HCT116 (cell line): ENCODE measurements around the gene CACNB2. TPM values are rescaled to one million over a fixed set of nuclear protein-coding genes. Genes with fewer than 3 reads are reported as not detected.

Experiments used
- ATAC-seq: fragments of 200-7000 bp; cut with Tn5 transposase; 2 replicates; pipeline ENCODE4 v1.9.1; 2020; ENCODE audit warnings: mild to moderate bottlenecking, moderate library complexity
- BruUV-seq: library from RNA; stranded (reverse); fragments of 400-500 nt; replicated peaks from 2 replicates; lab custom pipeline; 2021; lab: Mats Ljungman, UMichigan
- CTCF ChIA-PET: fragments of 300-600 bp; sonication (Branson Sonifier 250); formaldehyde crosslinking; loops from one replicate; lab custom pipeline; 2021; ENCODE audit warnings: antibody characterized with exemption; lab: Charles Lee
- POLR2A ChIA-PET: fragments of 300-600, 350-600 bp; sonication (Branson Sonifier 250); formaldehyde crosslinking; loops from one replicate; lab custom pipeline; 2021; ENCODE audit warnings: antibody characterized with exemption; lab: Charles Lee
- RAD21 ChIA-PET, 2 experiments: fragments of 300-600 bp; sonication (Branson Sonifier 250); formaldehyde crosslinking; loops; one replicate each; lab custom pipeline; 2023; ENCODE audit warnings: low total read pairs in 2 of 2; ENCODE audit not compliant: uncharacterized antibody in 2 of 2, unreplicated experiment in 2 of 2, low non-redundant PET in 1 of 2; lab: Charles Lee
- DNase-seq: peaks from one replicate; pipeline ENCODE4 v3.0.0-alpha.2; 2010; ENCODE audit warnings: low read depth, low spot score
- H2AFZ ChIP-seq: fragments of 200-600 bp; shearing (Covaris generic), sonication (generic); 2 replicates; pipeline ENCODE4 v1.6.1; 2017; ENCODE audit warnings: low read depth, mixed run types, mixed read lengths, antibody characterized with exemption, low read length; ENCODE audit not compliant: poor library complexity, severe bottlenecking
- H3K27ac ChIP-seq: 2 replicates; pipeline ENCODE4 v1.5.1; 2012; ENCODE audit warnings: low read depth, low read length
- H3K27me3 ChIP-seq: fragments of 200-600 bp; sonication (generic); 2 replicates; pipeline ENCODE4 v1.6.1; 2016; ENCODE audit warnings: mixed run types, low read length, mixed read lengths; ENCODE audit not compliant: insufficient read depth
- H3K36me3 ChIP-seq, 2 experiments: fragments of 200-500 bp in 1 of 2; fragments of 200-600 bp in 1 of 2; sonication (Bioruptor generic) in 1 of 2; sonication (generic) in 1 of 2; 2 replicates each; pipeline versions ENCODE4 v1.5.1 to v1.6.1; 2014 to 2016; ENCODE audit warnings: low read length in 2 of 2, inconsistent platforms in 1 of 2, mixed read lengths in 1 of 2, mixed run types in 1 of 2; ENCODE audit not compliant: insufficient read depth in 2 of 2, control insufficient read depth in 1 of 2
- H3K4me1 ChIP-seq, 2 experiments: fragments of 200-600 bp in 1 of 2; sonication (generic) in 1 of 2; 2 replicates each; pipeline versions ENCODE4 v1.5.1 to v1.6.1; 2012 to 2017; ENCODE audit warnings: low read length in 2 of 2, inconsistent platforms in 1 of 2, mild to moderate bottlenecking in 1 of 2, mixed read lengths in 1 of 2, mixed run types in 1 of 2, moderate library complexity in 1 of 2; ENCODE audit not compliant: insufficient read depth in 2 of 2, control insufficient read depth in 1 of 2
- H3K4me2 ChIP-seq: fragments of 200-600 bp; sonication (generic); 2 replicates; pipeline ENCODE4 v1.6.1; 2017; ENCODE audit warnings: mixed run types, low read length, mixed read lengths
- H3K4me3 ChIP-seq, 2 experiments: fragments of 200-600 bp in 1 of 2; sonication (generic) in 1 of 2; replicated peaks in 1 of 2; 2 replicates each; pipeline ENCODE4 v1.5.1; 2011 to 2016; ENCODE audit warnings: low read length in 2 of 2, control low read depth in 1 of 2, low read depth in 1 of 2, mild to moderate bottlenecking in 1 of 2, mixed read lengths in 1 of 2, mixed run types in 1 of 2
- H3K79me2 ChIP-seq: fragments of 200-600 bp; sonication (generic); 2 replicates; pipeline ENCODE4 v1.6.1; 2017; ENCODE audit warnings: mild to moderate bottlenecking, mixed run types, low read length, moderate library complexity, mixed read lengths; ENCODE audit not compliant: insufficient read depth
- H3K9ac ChIP-seq: fragments of 200-600 bp; sonication (generic); 2 replicates; pipeline ENCODE4 v1.6.1; 2016; ENCODE audit warnings: low read length, mixed read lengths
- H3K9me2 ChIP-seq: fragments of 200-600 bp; sonication (generic), shearing (Covaris generic); 2 replicates; pipeline ENCODE4 v1.6.1; 2017; ENCODE audit warnings: mixed run types, mild to moderate bottlenecking, moderate library complexity; ENCODE audit not compliant: insufficient read depth
- H3K9me3 ChIP-seq, 2 experiments: fragments of 200-500 bp in 1 of 2; fragments of 200-600 bp in 1 of 2; sonication (Bioruptor generic) in 1 of 2; sonication (generic) in 1 of 2; 2 replicates each; pipeline ENCODE4 v1.6.1; 2014 to 2017; ENCODE audit warnings: low read length in 2 of 2, mixed read lengths in 2 of 2, inconsistent platforms in 1 of 2, low read depth in 1 of 2, mild to moderate bottlenecking in 1 of 2, mixed run types in 1 of 2, moderate library complexity in 1 of 2; ENCODE audit not compliant: control insufficient read depth in 1 of 2, insufficient read depth in 1 of 2
- H4K20me1 ChIP-seq: fragments of 200-600 bp; sonication (generic), shearing (Covaris generic); 2 replicates; pipeline ENCODE4 v1.6.1; 2017; ENCODE audit warnings: mixed run types, mild to moderate bottlenecking, moderate library complexity; ENCODE audit not compliant: insufficient read depth
- ATF3 ChIP-seq: IDR thresholded peaks from 2 replicates; pipeline ENCODE4 v1.6.1; 2012
- CBX3 ChIP-seq: IDR thresholded peaks from 2 replicates; pipeline ENCODE4 v1.6.1; 2012; ENCODE audit warnings: low read depth
- CEBPB ChIP-seq: IDR thresholded peaks from 2 replicates; pipeline ENCODE4 v1.6.1; 2012; ENCODE audit warnings: low read depth
- EGR1 ChIP-seq: IDR thresholded peaks from 2 replicates; pipeline ENCODE4 v1.6.1; 2012; ENCODE audit warnings: low read depth
- ELF1 ChIP-seq: IDR thresholded peaks from 2 replicates; pipeline ENCODE4 v1.6.1; 2012; ENCODE audit warnings: low read depth, borderline replicate concordance
- JUND ChIP-seq: IDR thresholded peaks from 2 replicates; pipeline ENCODE4 v1.6.1; 2012
- MAX ChIP-seq: IDR thresholded peaks from 2 replicates; pipeline ENCODE4 v1.6.1; 2012
- POLR2A ChIP-seq: IDR thresholded peaks from 2 replicates; pipeline ENCODE4 v1.7.0; 2011; ENCODE audit warnings: borderline replicate concordance; ENCODE audit not compliant: insufficient read depth, insufficient read length; ENCODE audit errors: extremely low read depth
- POLR2AphosphoS5 ChIP-seq: IDR thresholded peaks from 2 replicates; pipeline ENCODE4 v1.6.1; 2011; ENCODE audit warnings: mild to moderate bottlenecking, low read depth, low read length, moderate library complexity
- RAD21 ChIP-seq: IDR thresholded peaks from 2 replicates; pipeline ENCODE4 v1.6.1; 2012; ENCODE audit warnings: low read depth, mild to moderate bottlenecking
- SRF ChIP-seq: IDR thresholded peaks from 2 replicates; pipeline ENCODE4 v1.6.1; 2012; ENCODE audit warnings: low read depth
- YY1 ChIP-seq: IDR thresholded peaks from 2 replicates; pipeline ENCODE4 v1.6.1; 2011; ENCODE audit warnings: low read length, low read depth, moderate library complexity, mild to moderate bottlenecking; ENCODE audit not compliant: insufficient replicate concordance; ENCODE audit errors: extremely low read depth
- ZNF274 ChIP-seq: fragments of 200-500 bp; sonication (Bioruptor generic); IDR thresholded peaks from 2 replicates; pipeline ENCODE4 v1.6.1; 2014; ENCODE audit warnings: mild to moderate bottlenecking, low read depth, low read length, inconsistent platforms
- intact Hi-C: fragments of 100-400 bp; cut with micrococcal nuclease; formaldehyde crosslinking; loops from 2 replicates; pipeline ENCODE4 v1.10.0; 2022
- total RNA-seq: library from RNA; stranded (reverse); gene quantifications from one replicate; pipeline ENCODE4 v1.2.1, GENCODE V29; 2021; ENCODE audit not compliant: unreplicated experiment

CACNB2 gene
- total RNA-seq, 1 experiment from 2014 or later: 0.71 TPM

- H3K4me1 ChIP-seq: no peaks in the 10 kb centered on the region
- no peak overlapping the region for H3K9ac ChIP-seq
- ChIA-PET CTCF (no interaction called here), RAD21 (no interaction called here), POLR2A (no interaction called here)
- H3K79me2 ChIP-seq: no peaks in the 10 kb centered on the region
- no peak overlapping the region for H2AFZ ChIP-seq
- ATAC-seq (no peak), DNase-seq (no peak)
- no peaks in the 10 kb centered on the region for H3K9me3 ChIP-seq
- no peaks in the 10 kb centered on the region for H3K36me3 ChIP-seq
- no peak overlapping the region for H3K4me3 ChIP-seq
- no peak overlapping the region for H3K4me2 ChIP-seq
- H4K20me1 ChIP-seq: no peaks in the 10 kb centered on the region
- H3K27me3 ChIP-seq: 0 out of 2 replicates have a peak, but pooled peaks cover 5% of the 10 kb centered on the region
- H3K27ac ChIP-seq: no peak overlapping the region
- no TSS peak for BruUV-seq
- no peaks in the 10 kb centered on the region for H3K9me2 ChIP-seq
- no peak for TF ChIP-seq EGR1
- TF ChIP-seq MAX: no peak
- no peak for TF ChIP-seq ZNF274
- no peak for TF ChIP-seq JUND
- intact Hi-C loops: no loop called here
Measured at GRCh38 chr10:18334116-18334867, 194.1 kb downstream of the CACNB2 start.

- Histone ChIP-seq H3K4me3 (no peak overlapping the region), H3K9me3 (no peaks in the 10 kb centered on the region), H3K9me2 (no peaks in the 10 kb centered on the region), H3K4me2 (no peak overlapping the region), H4K20me1 (no peaks in the 10 kb centered on the region), H3K4me1 (no peaks in the 10 kb centered on the region), H3K79me2 (no peaks in the 10 kb centered on the region), H3K27ac (no peak overlapping the region), H3K9ac (no peak overlapping the region), H3K27me3 (peaks cover 6% of the 10 kb centered on the region; the same call in 1 of the 2 replicates), H2AFZ (no peak overlapping the region), H3K36me3 (no peaks in the 10 kb centered on the region)
- CTCF ChIA-PET: no interaction called here
- no TSS peak for BruUV-seq
- RAD21 ChIA-PET: no interaction called here
- no peak for TF ChIP-seq MAX
- no peak for TF ChIP-seq YY1
- no peak for TF ChIP-seq POLR2A
- TF ChIP-seq CEBPB: no peak
- no peak for TF ChIP-seq RAD21
- no peak for TF ChIP-seq ZNF274
- TF ChIP-seq CBX3: no peak
- TF ChIP-seq SRF: no peak
- TF ChIP-seq ELF1: no peak
- no peak for TF ChIP-seq POLR2AphosphoS5
- TF ChIP-seq EGR1: no peak
- TF ChIP-seq ATF3: no peak
- ATAC-seq (no peak), DNase-seq (no peak)
- POLR2A ChIA-PET: no interaction called here
- intact Hi-C loops: no loop called here
Measured at GRCh38 chr10:18340496-18341051, 200.3 kb downstream of the CACNB2 start.
